Measurements from ENCODE around the gene STPG2. TPM values are rescaled to one million over a fixed set of nuclear protein-coding genes. Genes with fewer than 3 reads are reported as not detected.

Gene STPG2
- total and polyA plus RNA-seq, 5 donors from 2014 or later: 0.32 to 0.39 TPM; not detected in 3

- ATAC-seq (ENCODE audit: low read depth in 2 of 2) (no peak), DNase-seq (no peak)
- Mint-ChIP-seq H3K27ac (no peak overlapping the region), H3K4me1 (peaks cover 0 to 2% (median 0%) of the 10 kb centered on the region in 4 donors), H3K4me3 (no peak overlapping the region), H3K9me3 (peaks cover 0 to 29% (median 12%) of the 10 kb centered on the region in 7 donors), H3K27me3 (no peaks in the 10 kb centered on the region), H3K36me3 (no peaks in the 10 kb centered on the region)
- Histone ChIP-seq H3K36me3 (ENCODE audit: control insufficient read depth, insufficient read depth, low read length) (no peaks in the 10 kb centered on the region), H3K27ac (ENCODE audit: insufficient read depth, low read length, poor library complexity, severe bottlenecking) (no peak overlapping the region), H3K9me3 (ENCODE audit: control insufficient read depth in 2 of 2, low read length in 2 of 2) (peaks cover 6 to 9% of the 10 kb centered on the region in 2 experiments), H3K27me3 (ENCODE audit: control insufficient read depth, insufficient read depth, low read length) (no peaks in the 10 kb centered on the region), H3K4me3 (ENCODE audit: low read depth, low read length) (no peak overlapping the region), H3K4me1 (ENCODE audit: control insufficient read depth, insufficient read depth, low read length, poor library complexity, severe bottlenecking) (no peaks in the 10 kb centered on the region)
Observed at GRCh38 chr4:97942137-97942536, 201.1 kb downstream of the STPG2 start.

GRCh38 chr4:97938141-97938540, 205.1 kb downstream of the STPG2 start:
- no peak overlapping the region for H3K27ac ChIP-seq (ENCODE audit: insufficient read depth, low read length, poor library complexity, severe bottlenecking)
- peaks cover 3% of the 10 kb centered on the region for H3K36me3 Mint-ChIP-seq
- no peaks in the 10 kb centered on the region for H3K27me3 ChIP-seq (ENCODE audit: control insufficient read depth, insufficient read depth, low read length)
- peaks cover 0 to 48% (median 22%) of the 10 kb centered on the region in 7 donors for H3K9me3 Mint-ChIP-seq
- H3K36me3 ChIP-seq (ENCODE audit: control insufficient read depth, insufficient read depth, low read length): no peaks in the 10 kb centered on the region
- H3K4me1 ChIP-seq (ENCODE audit: control insufficient read depth, insufficient read depth, low read length, poor library complexity, severe bottlenecking): no peaks in the 10 kb centered on the region
- ATAC-seq (ENCODE audit: low read depth in 2 of 2): no peak
- H3K4me3 Mint-ChIP-seq: no peak overlapping the region
- no peak overlapping the region for H3K4me3 ChIP-seq (ENCODE audit: low read depth, low read length)
- H3K4me1 Mint-ChIP-seq: peaks cover 0 to 2% (median 0%) of the 10 kb centered on the region in 4 donors
- DNase-seq: no peak
- H3K27ac Mint-ChIP-seq: no peak overlapping the region
- H3K9me3 ChIP-seq (ENCODE audit: control insufficient read depth in 2 of 2, low read length in 2 of 2): peaks cover 6 to 12% of the 10 kb centered on the region in 2 experiments
- no peaks in the 10 kb centered on the region for H3K27me3 Mint-ChIP-seq

GRCh38 chr4:97924341-97924958, 218.8 kb downstream of the STPG2 start:
- H3K36me3 Mint-ChIP-seq: no peaks in the 10 kb centered on the region
- H3K27me3 Mint-ChIP-seq: no peaks in the 10 kb centered on the region
- no peaks in the 10 kb centered on the region for H3K36me3 ChIP-seq (ENCODE audit: control insufficient read depth, insufficient read depth, low read length)
- H3K4me1 Mint-ChIP-seq: no peaks in the 10 kb centered on the region
- no peaks in the 10 kb centered on the region for H3K4me1 ChIP-seq (ENCODE audit: control insufficient read depth, insufficient read depth, low read length, poor library complexity, severe bottlenecking)
- H3K9me3 ChIP-seq (ENCODE audit: control insufficient read depth in 2 of 2, low read length in 2 of 2): no peaks in the 10 kb centered on the region
- no peak for ATAC-seq (ENCODE audit: low read depth in 2 of 2)
- H3K27ac ChIP-seq (ENCODE audit: insufficient read depth, low read length, poor library complexity, severe bottlenecking): no peak overlapping the region
- no peak overlapping the region for H3K27ac Mint-ChIP-seq
- H3K9me3 Mint-ChIP-seq: peaks cover 0 to 5% (median 2%) of the 10 kb centered on the region in 7 donors
- DNase-seq: no peak
- H3K27me3 ChIP-seq (ENCODE audit: control insufficient read depth, insufficient read depth, low read length): no peaks in the 10 kb centered on the region
- no peak overlapping the region for H3K4me3 Mint-ChIP-seq
- H3K4me3 ChIP-seq (ENCODE audit: low read depth, low read length): no peak overlapping the region

- no peak overlapping the region for H3K27ac ChIP-seq (ENCODE audit: insufficient read depth, low read length, poor library complexity, severe bottlenecking)
- no peak for ATAC-seq (ENCODE audit: low read depth in 2 of 2)
- H3K4me3 Mint-ChIP-seq: no peak overlapping the region
- H3K4me3 ChIP-seq (ENCODE audit: low read depth, low read length): no peak overlapping the region
- H3K36me3 Mint-ChIP-seq: no peaks in the 10 kb centered on the region
- H3K9me3 Mint-ChIP-seq: peaks cover 0 to 5% (median 1%) of the 10 kb centered on the region in 7 donors
- H3K9me3 ChIP-seq (ENCODE audit: control insufficient read depth in 2 of 2, low read length in 2 of 2): no peaks in the 10 kb centered on the region
- no peak for DNase-seq
- H3K27me3 Mint-ChIP-seq: no peaks in the 10 kb centered on the region
- no peaks in the 10 kb centered on the region for H3K36me3 ChIP-seq (ENCODE audit: control insufficient read depth, insufficient read depth, low read length)
- no peaks in the 10 kb centered on the region for H3K4me1 ChIP-seq (ENCODE audit: control insufficient read depth, insufficient read depth, low read length, poor library complexity, severe bottlenecking)
- no peaks in the 10 kb centered on the region for H3K4me1 Mint-ChIP-seq
- H3K27me3 ChIP-seq (ENCODE audit: control insufficient read depth, insufficient read depth, low read length): no peaks in the 10 kb centered on the region
- H3K27ac Mint-ChIP-seq: no peak overlapping the region
Observed at GRCh38 chr4:97923096-97923495, 220.2 kb downstream of the STPG2 start.

GRCh38 chr4:97917115-97917514, 226.2 kb downstream of the STPG2 start:
- no peak overlapping the region for H3K4me3 ChIP-seq (ENCODE audit: low read depth, low read length)
- Mint-ChIP-seq H3K9me3 (peaks cover 2 to 18% (median 5%) of the 10 kb centered on the region in 7 donors), H3K27me3 (no peaks in the 10 kb centered on the region)

GRCh38 chr4:97912156-97912555, 231.1 kb downstream of the STPG2 start:
- H3K27me3 ChIP-seq (ENCODE audit: control insufficient read depth, insufficient read depth, low read length): no peaks in the 10 kb centered on the region
- H3K4me1 Mint-ChIP-seq: no peaks in the 10 kb centered on the region
- no peaks in the 10 kb centered on the region for H3K36me3 ChIP-seq (ENCODE audit: control insufficient read depth, insufficient read depth, low read length)
- ATAC-seq (ENCODE audit: low read depth in 2 of 2) (no peak), DNase-seq (no peak)
- H3K36me3 Mint-ChIP-seq: no peaks in the 10 kb centered on the region
- no peaks in the 10 kb centered on the region for H3K9me3 ChIP-seq (ENCODE audit: control insufficient read depth in 2 of 2, low read length in 2 of 2)
- no peaks in the 10 kb centered on the region for H3K4me1 ChIP-seq (ENCODE audit: control insufficient read depth, insufficient read depth, low read length, poor library complexity, severe bottlenecking)
- H3K4me3 Mint-ChIP-seq: no peak overlapping the region
- peaks cover 2 to 21% (median 5%) of the 10 kb centered on the region in 7 donors for H3K9me3 Mint-ChIP-seq
- H3K27me3 Mint-ChIP-seq: peaks cover 4% of the 10 kb centered on the region
- no peak overlapping the region for H3K4me3 ChIP-seq (ENCODE audit: low read depth, low read length)
- H3K27ac ChIP-seq (ENCODE audit: insufficient read depth, low read length, poor library complexity, severe bottlenecking): no peak overlapping the region
- H3K27ac Mint-ChIP-seq: peak overlapping the region in 1 of 3 donors; percentile 28

More at GRCh38 chr4:97917115-97917514, 226.2 kb downstream of the STPG2 start:
- H3K27me3 ChIP-seq (ENCODE audit: control insufficient read depth, insufficient read depth, low read length): no peaks in the 10 kb centered on the region
- Mint-ChIP-seq H3K27ac (no peak overlapping the region), H3K4me1 (no peaks in the 10 kb centered on the region), H3K36me3 (no peaks in the 10 kb centered on the region), H3K4me3 (no peak overlapping the region)
- ATAC-seq (ENCODE audit: low read depth in 2 of 2): no peak
- H3K36me3 ChIP-seq (ENCODE audit: control insufficient read depth, insufficient read depth, low read length): no peaks in the 10 kb centered on the region
- no peaks in the 10 kb centered on the region for H3K4me1 ChIP-seq (ENCODE audit: control insufficient read depth, insufficient read depth, low read length, poor library complexity, severe bottlenecking)
- no peak for DNase-seq
- H3K27ac ChIP-seq (ENCODE audit: insufficient read depth, low read length, poor library complexity, severe bottlenecking): no peak overlapping the region
- H3K9me3 ChIP-seq (ENCODE audit: control insufficient read depth in 2 of 2, low read length in 2 of 2): no peaks in the 10 kb centered on the region

GRCh38 chr4:97911236-97911906, 231.9 kb downstream of the STPG2 start:
- H3K27ac ChIP-seq (ENCODE audit: insufficient read depth, low read length, poor library complexity, severe bottlenecking): no peak overlapping the region
- H3K9me3 Mint-ChIP-seq: peaks cover 1 to 15% (median 5%) of the 10 kb centered on the region in 7 donors
- no peaks in the 10 kb centered on the region for H3K4me1 ChIP-seq (ENCODE audit: control insufficient read depth, insufficient read depth, low read length, poor library complexity, severe bottlenecking)
- H3K36me3 ChIP-seq (ENCODE audit: control insufficient read depth, insufficient read depth, low read length): no peaks in the 10 kb centered on the region
- no peak overlapping the region for H3K4me3 Mint-ChIP-seq
- H3K4me1 Mint-ChIP-seq: no peaks in the 10 kb centered on the region
- no peaks in the 10 kb centered on the region for H3K36me3 Mint-ChIP-seq
- DNase-seq (no peak), ATAC-seq (ENCODE audit: low read depth in 2 of 2) (no peak)
- H3K27ac Mint-ChIP-seq: no peak overlapping the region
- H3K27me3 Mint-ChIP-seq: peaks cover 4% of the 10 kb centered on the region
- H3K27me3 ChIP-seq (ENCODE audit: control insufficient read depth, insufficient read depth, low read length): no peaks in the 10 kb centered on the region
- H3K4me3 ChIP-seq (ENCODE audit: low read depth, low read length): no peak overlapping the region
- H3K9me3 ChIP-seq (ENCODE audit: control insufficient read depth in 2 of 2, low read length in 2 of 2): no peaks in the 10 kb centered on the region

- Histone ChIP-seq H3K4me1 (ENCODE audit: control insufficient read depth, insufficient read depth, low read length, poor library complexity, severe bottlenecking) (no peaks in the 10 kb centered on the region), H3K27me3 (ENCODE audit: control insufficient read depth, insufficient read depth, low read length) (no peaks in the 10 kb centered on the region), H3K36me3 (ENCODE audit: control insufficient read depth, insufficient read depth, low read length) (no peaks in the 10 kb centered on the region), H3K4me3 (ENCODE audit: low read depth, low read length) (no peak overlapping the region), H3K27ac (ENCODE audit: insufficient read depth, low read length, poor library complexity, severe bottlenecking) (no peak overlapping the region), H3K9me3 (ENCODE audit: control insufficient read depth in 2 of 2, low read length in 2 of 2) (no peaks in the 10 kb centered on the region)
- H3K9me3 Mint-ChIP-seq: peaks cover 0 to 6% (median 2%) of the 10 kb centered on the region in 7 donors
- peaks cover 4% of the 10 kb centered on the region for H3K27me3 Mint-ChIP-seq
- no peak overlapping the region for H3K4me3 Mint-ChIP-seq
- ATAC-seq (ENCODE audit: low read depth in 2 of 2): no peak
- H3K4me1 Mint-ChIP-seq: no peaks in the 10 kb centered on the region
- DNase-seq: no peak
- H3K36me3 Mint-ChIP-seq: no peaks in the 10 kb centered on the region
- H3K27ac Mint-ChIP-seq: no peak overlapping the region
Observed at GRCh38 chr4:97910005-97910404, 233.3 kb downstream of the STPG2 start.
